Endodermal cell (in vitro differentiated cells): Measurements from ENCODE around the gene HOXD13. TPM values are rescaled to one million over a fixed set of nuclear protein-coding genes. Genes with fewer than 3 reads are reported as not detected.

ENCODE experiments used
- DNase-seq: peaks from one replicate; pipeline ENCODE4 v3.0.0-alpha.2; 2017
- H3K27ac ChIP-seq: 2 replicates; pipeline ENCODE4 v1.5.1; 2013; ENCODE audit warnings: mild to moderate bottlenecking, low read depth, low read length, moderate library complexity
- H3K27me3 ChIP-seq: 2 replicates; pipeline ENCODE4 v1.6.1; 2013; ENCODE audit warnings: mild to moderate bottlenecking, low read length, moderate library complexity; ENCODE audit not compliant: insufficient read depth, control insufficient read depth, poor library complexity, severe bottlenecking
- H3K36me3 ChIP-seq: 2 replicates; pipeline ENCODE4 v1.7.0; 2013; ENCODE audit warnings: mild to moderate bottlenecking, low read length, moderate library complexity; ENCODE audit not compliant: control insufficient read depth, insufficient read depth
- H3K4me1 ChIP-seq: one replicate; pipeline ENCODE4 v1.7.0; 2013; ENCODE audit warnings: low read length; ENCODE audit not compliant: control insufficient read depth, insufficient read depth
- H3K4me3 ChIP-seq: 2 replicates; pipeline ENCODE4 v1.5.1; 2013; ENCODE audit warnings: mild to moderate bottlenecking, low read length, moderate library complexity
- H3K9ac ChIP-seq: 2 replicates; pipeline ENCODE4 v1.6.1; 2013; ENCODE audit warnings: mild to moderate bottlenecking, low read length, moderate library complexity; ENCODE audit not compliant: poor library complexity, severe bottlenecking; ENCODE audit errors: extremely low read depth
- H3K9me3 ChIP-seq: 2 replicates; pipeline ENCODE4 v1.6.1; 2013; ENCODE audit warnings: mild to moderate bottlenecking, low read length, moderate library complexity; ENCODE audit not compliant: control insufficient read depth
- H3K27ac Mint-ChIP-seq: 2 replicates; pipeline ENCODE4 v1.8.0; 2020; ENCODE audit warnings: mixed read lengths
- H3K27me3 Mint-ChIP-seq: 2 replicates; pipeline ENCODE4 v1.8.0; 2021; ENCODE audit warnings: mild to moderate bottlenecking, mixed read lengths; ENCODE audit not compliant: insufficient read depth
- H3K36me3 Mint-ChIP-seq: 2 replicates; pipeline ENCODE4 v1.8.0; 2020; ENCODE audit warnings: low read depth, mixed read lengths
- H3K4me1 Mint-ChIP-seq: 2 replicates; pipeline ENCODE4 v1.8.0; 2020; ENCODE audit warnings: mixed read lengths
- H3K4me3 Mint-ChIP-seq: 2 replicates; pipeline ENCODE4 v1.8.0; 2020; ENCODE audit warnings: mild to moderate bottlenecking, moderate library complexity, mixed read lengths
- H3K9me3 Mint-ChIP-seq: 2 replicates; pipeline ENCODE4 v1.8.0; 2020; ENCODE audit warnings: mild to moderate bottlenecking, mixed read lengths
- WGBS, 2 experiments: methylation state at CpG; one replicate each; pipeline versions ENCODE4 v1.1.5 to v1.1.7; 2013; ENCODE audit warnings: missing lambda C conversion rate in 2 of 2, mixed read lengths in 1 of 2; ENCODE audit not compliant: insufficient coverage in 1 of 2, insufficient read length in 1 of 2; 5-methylcytosine and 5-hydroxymethylcytosine counted together
- total RNA-seq, 2 donors: library from RNA; stranded (reverse); fragmentation: NEBNext Ultra II Directional in 1 of 2; extraction: Animal tissue kit (Norgen Biotek cat#: 25700) in 1 of 2; gene quantifications; 2 replicates in 1 of 2; 3 replicates in 1 of 2; pipeline ENCODE4 v1.2.1, GENCODE V29; 2021
- TF ChIP-seq, protein P1 (sequence below): fragments of 200-600 bp; sonication (generic); conservative IDR thresholded peaks from 2 replicates; pipeline ENCODE4 v1.5.0; 2021; ENCODE audit warnings: antibody characterized with exemption, mild to moderate bottlenecking

The HOXD13 gene
- total RNA-seq, 2 donors from 2014 or later, result 0.11 to 0.40 TPM

DNA sequence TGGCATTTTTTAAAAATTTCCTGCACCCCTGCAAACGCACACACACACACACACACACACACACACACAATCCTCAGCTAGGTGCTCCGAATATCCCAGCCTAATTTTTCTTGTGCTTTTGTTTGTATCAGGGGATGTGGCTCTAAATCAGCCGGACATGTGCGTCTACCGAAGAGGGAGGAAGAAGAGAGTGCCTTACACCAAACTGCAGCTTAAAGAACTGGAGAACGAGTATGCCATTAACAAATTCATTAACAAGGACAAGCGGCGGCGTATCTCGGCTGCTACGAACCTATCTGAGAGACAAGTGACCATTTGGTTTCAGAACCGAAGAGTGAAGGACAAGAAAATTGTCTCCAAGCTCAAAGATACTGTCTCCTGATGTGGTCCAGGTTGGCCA is 1.8 kb downstream of the HOXD13 start:
- 5 to 6% methylated on average over 10 to 12 of the region's 12 CpGs for WGBS, 2 experiments
- Mint-ChIP-seq H3K27ac (no peak overlapping the region), H3K4me1 (peaks cover 33% of the 10 kb centered on the region), H3K36me3 (no peaks in the 10 kb centered on the region), H3K9me3 (no peaks in the 10 kb centered on the region), H3K4me3 (no peak overlapping the region), H3K27me3 (peaks cover 96% of the 10 kb centered on the region)
- Histone ChIP-seq H3K27ac (no peak overlapping the region), H3K4me1 (peaks cover under 1% of the 10 kb centered on the region), H3K9me3 (peaks cover 5% of the 10 kb centered on the region), H3K4me3 (no peak overlapping the region), H3K9ac (no peak overlapping the region), H3K27me3 (peaks cover 99% of the 10 kb centered on the region), H3K36me3 (no peaks in the 10 kb centered on the region)
- DNase-seq, result peak; percentile 52
- TF ChIP-seq, protein P1, sequence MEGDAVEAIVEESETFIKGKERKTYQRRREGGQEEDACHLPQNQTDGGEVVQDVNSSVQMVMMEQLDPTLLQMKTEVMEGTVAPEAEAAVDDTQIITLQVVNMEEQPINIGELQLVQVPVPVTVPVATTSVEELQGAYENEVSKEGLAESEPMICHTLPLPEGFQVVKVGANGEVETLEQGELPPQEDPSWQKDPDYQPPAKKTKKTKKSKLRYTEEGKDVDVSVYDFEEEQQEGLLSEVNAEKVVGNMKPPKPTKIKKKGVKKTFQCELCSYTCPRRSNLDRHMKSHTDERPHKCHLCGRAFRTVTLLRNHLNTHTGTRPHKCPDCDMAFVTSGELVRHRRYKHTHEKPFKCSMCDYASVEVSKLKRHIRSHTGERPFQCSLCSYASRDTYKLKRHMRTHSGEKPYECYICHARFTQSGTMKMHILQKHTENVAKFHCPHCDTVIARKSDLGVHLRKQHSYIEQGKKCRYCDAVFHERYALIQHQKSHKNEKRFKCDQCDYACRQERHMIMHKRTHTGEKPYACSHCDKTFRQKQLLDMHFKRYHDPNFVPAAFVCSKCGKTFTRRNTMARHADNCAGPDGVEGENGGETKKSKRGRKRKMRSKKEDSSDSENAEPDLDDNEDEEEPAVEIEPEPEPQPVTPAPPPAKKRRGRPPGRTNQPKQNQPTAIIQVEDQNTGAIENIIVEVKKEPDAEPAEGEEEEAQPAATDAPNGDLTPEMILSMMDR, result no peak

DNA sequence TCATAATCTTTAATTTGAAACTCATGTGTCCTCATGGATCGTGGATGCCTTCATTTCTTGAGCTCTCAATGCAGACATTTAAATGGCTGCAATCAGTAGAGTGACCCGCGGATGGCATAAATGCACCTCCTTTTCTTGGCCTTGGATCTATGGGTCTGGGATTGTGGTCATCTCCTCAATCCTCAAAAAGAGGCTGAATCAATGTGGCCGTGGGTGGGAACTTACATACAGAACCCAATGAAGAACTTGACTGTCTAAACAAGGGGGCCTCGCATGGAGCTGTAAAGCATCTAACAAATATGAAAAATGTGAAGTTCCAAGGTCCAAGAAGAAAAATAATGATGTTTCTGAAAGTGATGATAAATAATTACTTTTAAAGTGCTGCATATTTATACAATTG is 2.9 kb downstream of the HOXD13 start:
- TF ChIP-seq, protein P1, result no peak
- Histone ChIP-seq H3K27me3 (peaks cover 99% of the 10 kb centered on the region), H3K4me1 (no peaks in the 10 kb centered on the region), H3K27ac (no peak overlapping the region), H3K4me3 (no peak overlapping the region), H3K9ac (no peak overlapping the region), H3K36me3 (no peaks in the 10 kb centered on the region), H3K9me3 (peaks cover 5% of the 10 kb centered on the region)
- no peak overlapping the region for H3K27ac Mint-ChIP-seq
- H3K27me3 Mint-ChIP-seq, result peaks cover 96% of the 10 kb centered on the region
- no peak overlapping the region for H3K4me3 Mint-ChIP-seq
- WGBS, 2 experiments, result 24 to 26% methylated on average over 3 to 5 of the region's 5 CpGs
- no peaks in the 10 kb centered on the region for H3K9me3 Mint-ChIP-seq
- DNase-seq, result peak; percentile 31
- H3K4me1 Mint-ChIP-seq, result peaks cover 36% of the 10 kb centered on the region
- no peaks in the 10 kb centered on the region for H3K36me3 Mint-ChIP-seq

DNA sequence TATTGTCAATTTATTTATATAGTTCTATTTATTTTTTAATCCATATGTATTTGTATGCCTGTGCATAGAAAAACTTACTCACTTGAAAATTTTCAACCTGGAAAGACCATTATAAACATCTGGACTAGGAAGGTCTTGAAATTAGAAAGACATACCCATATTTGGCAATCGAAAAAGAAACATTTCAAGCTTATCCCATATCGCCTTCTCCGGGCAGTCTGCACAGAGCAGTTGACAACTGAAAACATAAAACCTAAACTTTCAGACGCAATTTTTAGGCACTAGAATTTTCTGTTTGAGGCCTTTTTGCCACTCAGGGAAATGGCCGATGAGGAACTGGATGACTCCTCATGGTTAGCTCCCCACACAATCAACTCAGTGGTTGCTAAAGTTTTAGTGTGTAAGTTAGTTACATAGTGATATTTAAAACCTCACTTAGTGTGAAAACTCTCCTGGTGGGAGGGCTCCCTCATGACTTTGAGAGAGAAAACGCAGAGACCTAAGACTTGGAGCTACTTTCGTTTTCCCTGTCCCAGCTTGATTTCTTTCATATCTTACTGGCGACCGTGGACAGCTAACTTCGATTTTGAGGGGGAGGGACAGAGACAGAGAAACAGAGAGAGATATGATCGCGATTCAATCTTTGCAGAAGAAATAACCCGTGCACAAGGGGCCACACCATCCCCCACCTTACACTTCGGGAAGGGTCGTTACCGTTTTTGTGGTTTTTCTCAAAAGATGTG is 3.9 kb downstream of the HOXD13 start:
- 6 to 8% methylated on average over 10 to 16 of the region's 16 CpGs for WGBS, 2 experiments
- H3K36me3 ChIP-seq, result no peaks in the 10 kb centered on the region
- H3K27ac ChIP-seq, result no peak overlapping the region
- H3K4me3 Mint-ChIP-seq, result peak overlapping the region; percentile 43
- TF ChIP-seq, protein P1, result no peak
- H3K9ac ChIP-seq, result no peak overlapping the region
- peak overlapping the region; percentile 68 for H3K4me3 ChIP-seq
- peaks cover 96% of the 10 kb centered on the region for H3K27me3 Mint-ChIP-seq
- no peaks in the 10 kb centered on the region for H3K4me1 ChIP-seq
- DNase-seq, result no peak
- H3K4me1 Mint-ChIP-seq, result peaks cover 36% of the 10 kb centered on the region
- no peaks in the 10 kb centered on the region for H3K9me3 ChIP-seq
- H3K36me3 Mint-ChIP-seq, result no peaks in the 10 kb centered on the region
- no peak overlapping the region for H3K27ac Mint-ChIP-seq
- H3K9me3 Mint-ChIP-seq, result no peaks in the 10 kb centered on the region
- peaks cover 99% of the 10 kb centered on the region for H3K27me3 ChIP-seq
